HG02759 (cell line): ENCODE measurements around the gene CRYBA1.

Source experiments
- ATAC-seq: cut with Tn5 transposase; IDR thresholded peaks from one replicate; pipeline ENCODE4 v1.9.1; 2021; ENCODE audit warnings: mild to moderate bottlenecking, moderate library complexity; ENCODE audit not compliant: unreplicated experiment

The CRYBA1 gene

DNA sequence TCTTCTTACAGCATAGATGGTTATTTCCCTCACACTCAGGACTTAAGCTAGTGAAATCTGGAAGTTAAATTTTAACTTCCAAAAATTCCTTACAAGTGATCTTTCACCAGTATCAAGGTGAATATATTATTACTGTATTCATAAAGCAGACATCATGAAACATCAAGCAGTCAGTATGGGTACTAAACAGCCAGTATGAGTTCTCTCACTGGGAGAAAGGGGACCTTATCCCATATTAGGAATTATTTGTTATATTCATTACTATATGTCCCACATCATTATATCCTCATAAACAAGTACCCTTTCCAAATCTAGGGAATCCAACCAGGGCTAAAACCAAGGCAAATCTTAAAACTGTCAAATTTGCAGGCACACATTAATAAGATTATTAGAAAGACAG lies 32.0 kb downstream of the CRYBA1 start:
- no peak for ATAC-seq

DNA sequence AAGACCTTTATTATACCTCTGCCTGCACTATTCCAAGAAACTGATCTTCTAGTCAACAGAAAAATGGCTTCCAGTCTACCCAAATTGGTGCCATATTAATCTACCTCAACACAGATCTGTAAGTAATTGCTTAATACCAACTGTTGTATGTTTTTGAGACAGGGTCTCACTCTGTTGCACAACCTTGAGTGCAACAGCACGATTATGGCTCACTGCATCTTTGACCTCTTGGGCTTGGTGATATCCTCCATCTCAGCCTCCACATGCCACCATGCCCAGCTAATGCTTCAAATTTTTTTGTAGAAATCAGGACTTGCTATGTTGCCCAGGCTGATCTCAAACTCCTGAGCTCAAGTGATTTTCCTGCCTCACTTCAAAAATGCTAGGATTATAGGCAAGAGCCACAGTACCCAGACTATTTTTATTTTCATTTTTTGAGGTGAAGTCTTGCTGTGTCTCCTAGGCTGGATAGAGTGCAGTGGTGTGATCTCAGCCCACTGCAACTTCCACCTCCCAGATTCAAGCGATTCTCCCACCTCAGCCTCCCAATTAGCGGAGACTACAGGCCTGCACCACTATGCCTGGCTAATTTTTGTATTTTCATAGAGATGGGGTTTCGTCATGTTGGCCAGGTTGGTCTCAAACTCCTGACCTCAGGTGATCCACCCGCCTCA lies 32.9 kb downstream of the CRYBA1 start:
- ATAC-seq, result no peak

DNA sequence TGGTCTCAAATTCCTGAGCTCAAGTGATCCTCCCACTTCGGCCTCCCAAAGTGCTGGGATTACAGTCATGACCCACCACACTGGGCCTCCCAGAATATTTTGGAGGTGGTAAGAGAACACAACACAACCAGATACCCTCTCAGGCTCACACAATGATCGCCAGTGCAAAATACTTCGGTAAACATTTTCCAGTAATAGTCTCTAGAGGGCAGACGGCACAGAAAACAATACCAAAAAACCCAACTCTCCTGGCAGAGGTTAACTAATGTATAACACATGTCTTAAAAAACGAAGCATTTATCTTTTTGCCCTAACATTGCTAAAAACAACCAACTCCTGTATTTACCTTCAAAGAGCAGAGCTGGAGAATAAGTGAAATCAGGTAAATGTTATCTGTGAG lies 36.8 kb downstream of the CRYBA1 start:
- ATAC-seq, result no peak

DNA sequence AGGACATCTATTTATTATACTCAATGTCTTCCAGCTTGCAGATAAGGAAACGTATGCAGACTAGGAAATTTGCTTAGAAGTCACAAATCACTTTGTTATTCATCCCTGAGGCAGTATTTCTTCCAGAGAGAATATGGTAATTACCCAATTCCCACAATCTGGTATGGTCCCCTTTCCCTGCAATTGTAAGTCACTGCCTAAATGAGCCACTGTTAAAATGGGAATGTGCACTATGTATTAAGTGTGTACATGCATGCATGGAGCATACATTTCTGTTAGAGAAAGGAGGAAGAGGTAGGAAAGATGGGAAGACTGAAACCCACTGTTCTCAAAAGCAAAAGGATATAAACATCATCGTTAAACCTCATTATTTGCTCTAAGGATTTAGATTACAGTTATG lies 37.3 kb downstream of the CRYBA1 start:
- no peak for ATAC-seq

DNA sequence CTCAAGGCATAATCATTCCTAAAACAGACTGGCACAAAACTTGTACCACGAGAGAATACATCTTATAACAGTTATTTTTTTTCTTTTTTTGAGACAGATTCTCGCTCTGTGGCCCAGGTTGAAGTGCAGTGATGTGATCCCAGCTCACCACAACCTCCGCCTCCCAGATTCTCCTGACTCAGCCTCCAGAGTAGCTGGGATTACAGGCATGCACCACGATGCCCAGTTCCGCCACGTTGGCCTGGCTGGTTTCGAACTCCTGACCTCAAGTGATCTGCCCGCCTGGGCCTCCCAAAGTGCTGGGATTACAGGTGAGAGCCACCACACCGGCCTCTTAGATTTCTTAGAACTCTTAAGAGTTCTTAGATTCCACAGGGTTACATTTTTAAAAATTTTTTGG lies 43.2 kb downstream of the CRYBA1 start:
- no peak for ATAC-seq

DNA sequence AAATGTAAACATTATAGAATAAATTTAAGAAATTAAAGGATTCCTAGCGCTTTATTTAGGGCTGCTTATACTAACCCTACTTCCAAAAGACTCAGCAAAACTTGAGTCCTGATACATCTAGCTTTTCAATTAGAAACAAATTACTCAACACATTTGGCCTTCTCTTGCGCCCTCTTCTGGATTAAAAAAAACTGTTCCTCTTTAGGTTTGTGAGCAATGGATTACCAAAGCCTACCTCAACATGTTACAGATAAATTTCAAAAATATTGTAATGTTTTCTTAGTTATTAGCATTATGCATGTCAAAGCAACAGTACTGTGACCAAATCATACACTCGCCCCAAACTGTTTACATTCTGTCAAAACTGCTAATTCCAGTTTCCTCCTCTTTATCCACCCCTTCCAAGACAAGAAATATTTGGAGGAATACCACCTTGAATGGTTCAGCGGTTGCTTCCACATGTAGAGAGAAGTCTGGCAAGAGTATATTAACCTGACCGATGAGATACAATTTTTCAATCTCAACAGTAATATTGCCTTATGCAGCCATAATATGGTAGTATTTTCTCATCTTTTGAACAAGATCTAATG lies 44.6 kb downstream of the CRYBA1 start:
- no peak for ATAC-seq

DNA sequence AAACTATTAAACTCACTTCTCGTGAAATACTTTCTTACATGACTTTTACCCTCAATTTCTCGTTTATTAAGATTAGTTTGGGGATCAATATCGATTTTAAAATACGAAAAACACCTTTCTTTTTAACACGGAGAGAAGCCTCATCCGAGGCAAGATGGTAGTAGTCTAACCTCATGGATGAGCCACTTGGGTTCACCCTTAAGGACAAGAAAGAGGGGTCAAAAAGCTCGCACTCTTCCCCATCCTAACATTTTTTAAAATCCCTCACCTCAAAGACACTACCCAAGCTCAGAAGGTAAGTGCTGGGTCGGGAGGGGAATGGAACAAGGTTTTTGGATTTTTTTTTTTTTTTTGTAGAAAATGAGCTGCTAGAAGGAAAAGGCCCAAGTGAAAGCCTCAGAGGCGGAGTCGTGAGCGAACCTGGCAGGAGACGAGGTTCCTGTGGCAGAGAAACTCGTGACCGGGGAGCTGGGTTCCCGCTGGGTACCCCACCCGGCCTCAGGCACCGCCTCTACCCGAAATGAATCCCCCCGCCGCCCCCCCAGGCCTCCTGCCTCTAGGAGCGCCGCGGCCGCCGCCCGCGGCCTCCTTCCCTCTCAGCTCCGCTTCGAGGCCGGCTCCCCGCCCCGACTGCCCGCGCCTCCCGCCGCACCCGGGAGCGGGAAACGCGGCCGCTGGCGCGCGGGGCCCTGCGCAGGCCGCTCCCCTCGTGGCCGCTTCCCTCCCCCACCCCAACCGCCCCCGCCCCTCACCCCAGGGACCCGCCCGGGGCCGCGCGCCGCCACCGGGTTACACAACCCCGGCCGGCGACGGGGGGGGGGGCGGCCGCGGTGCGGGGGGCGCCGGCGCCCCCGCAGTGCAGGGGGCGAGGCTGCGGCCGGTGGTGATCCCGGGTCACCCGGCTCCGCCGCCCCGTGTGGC lies 45.7 kb downstream of the CRYBA1 start:
- no peak for ATAC-seq

DNA sequence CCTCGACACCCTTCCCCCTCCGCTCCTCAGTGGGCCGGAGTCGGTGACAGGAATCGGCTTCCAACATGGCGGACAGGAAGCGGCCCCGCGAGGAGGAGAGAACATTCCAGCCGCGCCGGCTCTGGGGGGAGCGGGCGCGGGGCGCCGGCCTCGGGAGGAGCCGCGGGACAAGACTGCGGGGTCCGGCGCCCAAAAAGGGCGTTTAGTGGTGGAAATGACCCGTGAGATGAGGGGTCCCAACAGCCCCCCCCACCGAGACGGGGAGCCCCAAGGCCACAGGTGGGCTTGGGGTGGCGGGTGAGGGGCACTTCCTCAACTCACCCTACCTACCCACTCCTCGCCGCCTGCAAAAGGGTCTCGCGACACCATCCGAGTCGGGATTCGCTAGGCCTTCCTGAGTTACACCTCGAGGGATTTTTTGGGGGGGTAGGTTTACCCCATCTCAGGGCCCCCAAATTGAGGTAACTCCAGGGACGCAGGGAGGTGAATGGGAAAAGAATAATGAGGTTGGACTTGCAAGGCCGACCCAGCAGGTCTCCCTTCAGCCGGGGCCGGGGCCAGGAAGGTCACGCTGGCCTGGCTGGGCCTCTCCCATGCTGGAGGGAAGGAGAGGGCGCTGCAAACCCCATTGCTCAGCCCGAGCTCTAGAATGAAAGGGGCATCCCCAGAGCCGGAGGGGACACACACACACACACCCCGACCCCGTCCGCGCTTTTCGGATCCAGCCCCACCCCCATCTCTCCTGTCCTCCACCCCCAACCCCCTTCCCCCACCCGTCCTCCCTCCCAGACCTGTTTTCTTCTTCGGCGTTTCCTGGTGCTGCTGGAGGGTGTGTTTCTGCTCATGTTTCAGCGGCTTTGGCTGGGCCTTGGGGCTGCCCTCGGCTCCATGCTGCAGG lies 46.6 kb downstream of the CRYBA1 start:
- ATAC-seq, result peak; percentile 11

DNA sequence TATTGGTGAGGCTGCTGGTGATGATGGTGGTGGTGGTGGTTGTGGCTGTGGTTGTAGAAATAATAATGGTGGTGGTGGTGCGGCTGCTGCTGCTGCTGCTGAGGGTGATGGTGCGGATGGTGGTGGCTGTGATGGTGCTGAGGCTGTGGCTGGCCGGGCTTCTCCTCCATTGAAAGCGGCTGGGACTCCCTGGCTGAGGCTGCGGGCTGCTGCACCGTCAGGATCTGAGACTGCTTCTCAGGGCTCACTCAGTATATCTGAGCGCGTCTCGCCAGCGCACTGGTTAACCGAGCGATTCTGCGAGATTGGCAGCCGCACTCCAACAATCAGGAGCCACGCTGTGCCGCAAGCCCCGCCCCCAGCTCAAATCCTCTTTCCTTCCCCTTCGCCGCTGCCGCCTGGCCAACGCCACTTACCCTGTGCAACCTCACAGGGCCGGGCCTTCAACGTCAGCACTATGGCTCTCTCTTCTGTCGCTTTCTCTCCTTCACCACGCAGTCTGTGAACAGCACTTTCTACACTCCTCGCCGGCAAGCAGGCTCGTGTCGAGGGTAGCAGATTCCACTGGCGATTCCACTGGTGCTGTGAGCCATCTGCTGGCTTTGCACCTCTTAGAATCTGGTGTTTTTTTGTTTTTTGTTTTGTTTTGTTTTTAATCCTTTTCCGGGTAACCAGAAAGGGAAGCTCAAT lies 47.4 kb downstream of the CRYBA1 start, which contains the start of gene NUFIP2:
NUFIP2 (minus strand) TSS at position 259 of the 690 bp plus-strand sequence; CDS start at position 170, 89 bp downstream.
- ATAC-seq, result peak; percentile 80

DNA sequence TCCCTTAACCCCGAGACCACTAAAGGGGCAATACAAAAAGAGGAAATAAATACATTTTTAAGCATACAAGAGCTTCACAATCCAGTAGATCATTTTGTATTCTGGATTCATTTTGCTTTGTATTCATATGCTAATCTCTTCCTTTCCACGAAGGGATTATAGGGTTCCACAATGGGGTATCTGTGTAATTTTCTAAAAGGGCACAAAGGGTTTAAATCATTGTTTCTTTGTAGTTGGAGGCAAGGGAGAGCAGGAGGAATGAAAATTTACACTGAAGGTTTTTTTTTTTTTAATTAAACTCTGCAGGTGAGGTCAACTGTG lies 47.9 kb downstream of the CRYBA1 start:
- no peak for ATAC-seq

DNA sequence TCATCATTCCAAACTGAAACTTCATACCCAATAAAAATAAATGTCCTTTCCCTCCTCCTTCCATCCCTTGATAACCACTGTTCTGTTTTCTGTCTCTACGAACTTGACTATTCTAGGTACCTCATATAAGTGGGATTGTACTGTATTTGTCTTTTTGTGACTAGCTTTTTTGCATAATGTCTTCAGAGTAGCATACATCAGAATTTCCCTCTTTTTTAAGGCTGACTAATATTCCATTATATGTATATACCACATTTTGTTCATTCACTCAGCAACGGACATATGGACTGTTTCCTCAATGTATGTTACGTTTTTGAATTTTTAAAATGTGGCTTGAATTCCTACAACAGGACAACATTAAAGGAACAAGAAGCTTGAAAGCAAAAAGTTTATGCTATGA lies 48.8 kb downstream of the CRYBA1 start:
- no peak for ATAC-seq

DNA sequence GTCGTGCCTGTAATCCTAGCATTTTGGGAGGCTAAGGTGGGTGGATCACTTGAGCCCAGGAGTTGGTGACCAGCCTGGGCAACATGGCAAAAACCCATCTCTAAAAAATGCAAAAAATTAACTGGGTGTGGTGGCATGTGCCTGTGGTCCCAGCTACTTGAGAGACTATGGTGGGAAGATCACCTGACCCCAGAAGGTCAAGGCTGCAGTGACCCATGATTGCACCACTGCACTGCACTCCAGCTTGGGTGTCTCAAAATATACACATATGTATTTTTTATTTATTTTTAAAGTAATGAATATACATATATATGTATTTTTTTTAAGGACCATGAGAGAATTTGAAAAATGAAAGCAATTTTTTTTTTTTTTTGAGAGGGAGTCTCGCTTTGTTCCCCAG lies 52.4 kb downstream of the CRYBA1 start:
- no peak for ATAC-seq

DNA sequence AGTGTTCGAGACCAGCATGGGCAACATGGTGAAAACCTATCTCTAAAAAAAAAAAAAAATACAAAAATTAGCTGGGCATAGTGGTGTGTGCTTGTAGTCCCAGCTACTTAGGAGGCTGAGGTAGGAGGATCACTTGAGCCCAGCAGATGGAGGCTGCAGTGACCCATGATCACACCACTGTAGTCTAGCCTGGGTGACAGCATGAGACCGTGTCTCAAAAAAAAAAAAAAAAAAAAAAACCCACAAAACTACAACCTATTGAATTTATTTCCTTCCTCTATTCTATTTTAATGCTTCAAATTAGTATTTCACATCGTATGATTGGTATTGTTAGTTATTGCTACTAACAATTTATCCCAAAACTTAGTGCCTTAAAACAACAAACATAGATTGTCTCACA lies 56.7 kb downstream of the CRYBA1 start:
- ATAC-seq, result no peak
